Activated CD4-positive, alpha-beta T cell treated with anti-CD3 and anti-CD28 coated beads, Interleukin-2, amount 50 U/mL, for 48 hours (primary cell): ENCODE results near the gene RSF1.

ENCODE experiments used
- DNase-seq, 2 experiments: peaks; one replicate each; pipeline ENCODE4 v3.0.0-alpha.2; 2020

Gene RSF1

GRCh38 chr11:77800449-77800848 is 20.1 kb downstream of the RSF1 start:
- no peak for DNase-seq

- no peak for DNase-seq
Measured at GRCh38 chr11:77799338-77799737, 21.2 kb downstream of the RSF1 start.

- no peak for DNase-seq
Measured at GRCh38 chr11:77793972-77794371, 26.6 kb downstream of the RSF1 start.

GRCh38 chr11:77791301-77791700 is 29.2 kb downstream of the RSF1 start:
- no peak for DNase-seq

- DNase-seq: no peak
Measured at GRCh38 chr11:77789731-77790476, 30.6 kb downstream of the RSF1 start.

- DNase-seq: no peak
Measured at GRCh38 chr11:77789061-77789730, 31.3 kb downstream of the RSF1 start.

GRCh38 chr11:77784572-77784971 is 36.0 kb downstream of the RSF1 start:
- DNase-seq: no peak

- DNase-seq: no peak
Measured at GRCh38 chr11:77783025-77783424, 37.5 kb downstream of the RSF1 start.

- no peak for DNase-seq
Measured at GRCh38 chr11:77779935-77780334, 40.6 kb downstream of the RSF1 start.

GRCh38 chr11:77778549-77778948 is 42.0 kb downstream of the RSF1 start:
- DNase-seq: no peak

GRCh38 chr11:77778118-77778517 is 42.4 kb downstream of the RSF1 start:
- no peak for DNase-seq

GRCh38 chr11:77776455-77776854 is 44.1 kb downstream of the RSF1 start:
- DNase-seq: no peak

GRCh38 chr11:77775936-77776335 is 44.6 kb downstream of the RSF1 start:
- DNase-seq: no peak

- DNase-seq: no peak
Measured at GRCh38 chr11:77771135-77771534, 49.4 kb downstream of the RSF1 start.

- no peak for DNase-seq
Measured at GRCh38 chr11:77770629-77771028, 49.9 kb downstream of the RSF1 start.

GRCh38 chr11:77762426-77762825 is 58.1 kb downstream of the RSF1 start:
- DNase-seq: no peak

GRCh38 chr11:77761491-77761890 is 59.0 kb downstream of the RSF1 start:
- no peak for DNase-seq

GRCh38 chr11:77758331-77758730 is 62.2 kb downstream of the RSF1 start:
- no peak for DNase-seq

- no peak for DNase-seq
Measured at GRCh38 chr11:77753230-77753629, 67.3 kb downstream of the RSF1 start.

- no peak for DNase-seq
Measured at GRCh38 chr11:77752516-77752915, 68.0 kb downstream of the RSF1 start.

GRCh38 chr11:77750394-77751156 is 69.9 kb downstream of the RSF1 start:
- no peak for DNase-seq

GRCh38 chr11:77749232-77749631 is 71.3 kb downstream of the RSF1 start:
- DNase-seq: no peak

GRCh38 chr11:77748266-77748665 is 72.3 kb downstream of the RSF1 start:
- DNase-seq: no peak
